ENCODE measurements around the gene TDRD7. TPM values are rescaled to one million over a fixed set of nuclear protein-coding genes. Genes with fewer than 3 reads are reported as not detected.

TDRD7 gene
- total and polyA plus RNA-seq, 2 experiments from 2014 or later: 4.2 to 4.5 TPM

DNA sequence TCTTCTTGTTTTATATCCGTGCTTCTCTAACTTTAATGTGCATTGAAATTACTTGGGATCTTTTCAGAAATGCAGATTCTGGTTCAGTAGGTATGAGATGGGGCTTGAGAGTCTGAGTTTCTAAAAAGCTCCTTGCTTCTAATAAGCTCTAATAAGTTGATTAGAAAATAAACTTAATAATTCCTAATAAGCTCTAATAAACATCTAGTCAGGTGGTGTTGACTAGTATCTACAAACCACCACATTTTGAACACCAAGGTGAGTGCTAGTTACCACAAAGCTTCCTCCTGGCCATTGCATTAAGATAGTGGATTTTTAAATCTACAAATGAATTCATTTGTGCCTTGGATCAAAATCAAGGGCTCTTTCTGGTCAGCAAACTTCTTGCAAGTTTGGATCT lies 94.9 kb downstream of the TDRD7 start:
- Histone ChIP-seq H3K9me3 (ENCODE audit: low read depth) (no peaks in the 10 kb centered on the region), H3K27me3 (no peaks in the 10 kb centered on the region), H3K4me3 (no peak overlapping the region), H3K4me1 (ENCODE audit: low read depth) (peaks cover 30% of the 10 kb centered on the region), H3K27ac (no peak overlapping the region), H3K36me3 (no peaks in the 10 kb centered on the region)
- TF ChIP-seq, protein P1, sequence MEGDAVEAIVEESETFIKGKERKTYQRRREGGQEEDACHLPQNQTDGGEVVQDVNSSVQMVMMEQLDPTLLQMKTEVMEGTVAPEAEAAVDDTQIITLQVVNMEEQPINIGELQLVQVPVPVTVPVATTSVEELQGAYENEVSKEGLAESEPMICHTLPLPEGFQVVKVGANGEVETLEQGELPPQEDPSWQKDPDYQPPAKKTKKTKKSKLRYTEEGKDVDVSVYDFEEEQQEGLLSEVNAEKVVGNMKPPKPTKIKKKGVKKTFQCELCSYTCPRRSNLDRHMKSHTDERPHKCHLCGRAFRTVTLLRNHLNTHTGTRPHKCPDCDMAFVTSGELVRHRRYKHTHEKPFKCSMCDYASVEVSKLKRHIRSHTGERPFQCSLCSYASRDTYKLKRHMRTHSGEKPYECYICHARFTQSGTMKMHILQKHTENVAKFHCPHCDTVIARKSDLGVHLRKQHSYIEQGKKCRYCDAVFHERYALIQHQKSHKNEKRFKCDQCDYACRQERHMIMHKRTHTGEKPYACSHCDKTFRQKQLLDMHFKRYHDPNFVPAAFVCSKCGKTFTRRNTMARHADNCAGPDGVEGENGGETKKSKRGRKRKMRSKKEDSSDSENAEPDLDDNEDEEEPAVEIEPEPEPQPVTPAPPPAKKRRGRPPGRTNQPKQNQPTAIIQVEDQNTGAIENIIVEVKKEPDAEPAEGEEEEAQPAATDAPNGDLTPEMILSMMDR (IDR thresholded peaks at IDR 0.05; ENCODE audit: low read depth, low read length): no peak
- DNase-seq (ENCODE audit: low read depth in 1 of 2, low spot score in 1 of 2): no peak

DNA sequence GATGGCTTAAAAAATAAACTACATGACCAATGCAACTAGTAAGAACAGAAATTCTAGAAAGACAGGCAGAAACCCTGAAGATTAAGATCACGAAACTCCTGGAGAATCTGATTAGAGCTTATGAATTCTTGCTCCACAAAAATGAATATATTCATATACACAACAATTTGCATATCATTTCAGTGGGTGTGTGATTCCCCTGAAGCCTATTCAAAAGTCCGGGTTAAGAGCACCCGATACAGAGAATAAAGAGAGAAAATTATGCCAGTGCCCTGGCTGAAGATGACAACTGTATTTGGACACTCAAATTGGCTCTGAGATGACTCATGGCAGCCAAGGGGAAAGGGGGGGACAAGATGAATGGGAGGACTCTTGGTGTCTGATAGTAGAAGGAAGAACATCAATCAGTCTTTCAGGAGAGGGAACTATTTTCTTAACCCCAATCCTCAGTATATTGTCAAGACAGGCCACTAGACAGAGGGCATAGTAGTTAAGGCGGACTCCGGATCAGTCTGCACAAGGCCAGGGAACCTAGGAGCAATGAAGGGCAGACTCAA lies 95.6 kb downstream of the TDRD7 start:
- H3K27ac ChIP-seq: no peak overlapping the region
- peaks cover 30% of the 10 kb centered on the region for H3K4me1 ChIP-seq (ENCODE audit: low read depth)
- DNase-seq (ENCODE audit: low read depth in 1 of 2, low spot score in 1 of 2): no peak
- H3K4me3 ChIP-seq: no peak overlapping the region
- H3K9me3 ChIP-seq (ENCODE audit: low read depth): no peaks in the 10 kb centered on the region
- H3K27me3 ChIP-seq: no peaks in the 10 kb centered on the region
- H3K36me3 ChIP-seq: no peaks in the 10 kb centered on the region
- TF ChIP-seq, protein P1 (IDR thresholded peaks at IDR 0.05; ENCODE audit: low read depth, low read length): no peak

DNA sequence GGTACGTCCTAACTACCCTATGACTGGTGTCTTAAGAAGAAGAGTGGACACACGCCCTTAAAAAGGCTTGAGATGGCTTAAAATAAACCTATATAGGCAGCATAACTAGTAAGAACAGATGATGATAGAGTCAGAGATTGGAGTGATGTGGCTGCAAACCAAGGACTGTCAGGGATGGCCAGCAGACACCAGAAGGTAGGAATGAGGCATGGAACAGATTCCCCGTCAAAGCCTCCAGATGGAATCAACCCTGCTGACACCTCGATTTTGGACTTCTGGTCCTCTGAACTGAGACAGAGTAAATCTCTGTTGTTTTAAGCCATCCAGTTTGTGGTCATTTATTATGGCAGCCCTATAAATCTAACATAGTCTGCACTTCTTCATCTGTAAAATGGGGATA lies 97.0 kb downstream of the TDRD7 start:
- H3K4me3 ChIP-seq: no peak overlapping the region
- H3K27ac ChIP-seq: no peak overlapping the region
- TF ChIP-seq, protein P1 (IDR thresholded peaks at IDR 0.05; ENCODE audit: low read depth, low read length): no peak
- peaks cover 25% of the 10 kb centered on the region for H3K4me1 ChIP-seq (ENCODE audit: low read depth)
- H3K36me3 ChIP-seq: no peaks in the 10 kb centered on the region
- no peaks in the 10 kb centered on the region for H3K27me3 ChIP-seq
- DNase-seq (ENCODE audit: low read depth in 1 of 2, low spot score in 1 of 2): no peak
- no peaks in the 10 kb centered on the region for H3K9me3 ChIP-seq (ENCODE audit: low read depth)

DNA sequence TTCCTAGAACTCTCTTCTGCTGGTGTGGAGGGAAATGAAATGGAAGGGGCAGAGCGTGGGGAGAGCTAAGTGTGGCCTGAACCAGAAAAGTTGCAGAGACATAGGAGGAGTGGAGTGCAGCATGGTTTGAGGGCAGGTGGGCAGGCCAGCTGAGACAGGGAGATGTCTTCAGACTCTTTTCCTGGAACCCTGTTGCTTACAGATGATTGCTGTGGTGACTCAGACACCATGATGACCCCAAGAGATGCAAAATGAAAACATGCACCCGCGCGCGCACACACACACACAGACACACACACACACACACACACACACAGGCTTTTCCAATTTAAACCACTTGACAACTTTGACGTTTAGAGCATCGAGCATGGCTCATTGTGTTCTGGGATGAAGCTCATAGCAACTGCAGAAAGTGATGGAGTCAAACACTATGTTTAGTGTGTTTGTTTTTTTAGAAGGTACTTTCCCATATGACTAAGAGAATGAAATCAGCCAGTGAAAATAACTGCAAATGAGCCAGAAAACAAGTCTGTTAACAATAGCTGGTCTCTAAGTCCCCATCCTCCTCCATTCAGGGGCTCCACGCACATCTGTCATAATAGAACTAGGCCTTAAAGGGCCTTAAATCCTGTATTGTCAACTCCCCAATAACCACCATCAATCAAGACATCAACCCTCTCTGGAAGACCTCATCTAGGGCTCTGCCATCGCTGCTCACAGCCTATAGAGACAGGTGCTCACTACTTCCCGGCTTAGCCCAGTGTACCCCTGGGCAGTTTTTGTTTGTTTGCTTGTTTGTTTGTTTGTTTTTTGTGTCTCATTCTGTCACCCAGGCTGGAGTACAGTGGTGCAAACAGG lies 99.1 kb downstream of the TDRD7 start:
- H3K27ac ChIP-seq: no peak overlapping the region
- DNase-seq (ENCODE audit: low read depth in 1 of 2, low spot score in 1 of 2): peak in 1 of 2 donors; percentile 8
- TF ChIP-seq, protein P1 (IDR thresholded peaks at IDR 0.05; ENCODE audit: low read depth, low read length): no peak

DNA sequence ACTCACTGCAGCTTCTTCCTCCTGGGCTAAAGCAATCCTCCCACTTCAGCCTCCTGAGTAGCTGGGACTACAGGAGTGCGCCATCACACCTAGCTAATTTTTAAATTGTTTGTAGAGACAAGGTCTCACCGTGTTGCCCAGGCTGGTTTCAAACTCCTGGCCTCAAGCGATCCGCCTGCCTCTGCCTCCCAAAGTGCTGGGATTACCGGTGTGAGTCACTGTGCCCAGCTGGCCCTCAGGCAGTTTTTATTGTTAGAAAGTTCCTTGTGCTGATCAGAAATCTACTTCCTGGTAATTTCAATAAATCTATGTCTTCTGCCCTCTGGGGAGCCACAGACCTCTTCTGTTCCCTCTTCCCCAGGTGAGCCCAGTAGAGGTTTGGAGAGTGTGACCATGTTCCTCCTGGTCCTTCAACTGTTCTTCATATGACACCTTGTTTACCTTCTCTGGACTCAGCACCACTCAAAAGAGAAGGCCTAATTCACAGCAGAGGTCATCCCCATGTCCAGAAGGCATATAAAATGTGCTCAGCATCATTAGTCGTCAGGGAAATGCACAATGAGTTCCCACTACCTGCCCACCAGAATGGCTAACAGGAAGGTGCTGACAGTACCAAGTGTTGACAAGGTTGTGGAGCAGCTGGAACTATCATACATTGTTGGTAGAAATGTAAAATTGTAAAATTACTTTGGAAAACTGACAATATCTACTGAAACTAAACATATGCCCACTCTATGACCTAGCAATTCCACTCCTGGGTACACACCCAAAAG lies 99.9 kb downstream of the TDRD7 start:
- Histone ChIP-seq H3K9me3 (ENCODE audit: low read depth) (no peaks in the 10 kb centered on the region), H3K36me3 (no peaks in the 10 kb centered on the region), H3K4me3 (no peak overlapping the region), H3K4me1 (ENCODE audit: low read depth) (peaks cover 11% of the 10 kb centered on the region), H3K27ac (no peak overlapping the region), H3K27me3 (no peaks in the 10 kb centered on the region)
- TF ChIP-seq, protein P1 (IDR thresholded peaks at IDR 0.05; ENCODE audit: low read depth, low read length): no peak
- DNase-seq (ENCODE audit: low read depth in 1 of 2, low spot score in 1 of 2): no peak

More for the DNA sequence above, 99.1 kb downstream of the TDRD7 start:
- Histone ChIP-seq H3K36me3 (no peaks in the 10 kb centered on the region), H3K27me3 (no peaks in the 10 kb centered on the region), H3K9me3 (ENCODE audit: low read depth) (no peaks in the 10 kb centered on the region), H3K4me3 (no peak overlapping the region), H3K4me1 (ENCODE audit: low read depth) (peaks cover 14% of the 10 kb centered on the region)

Data from cardiac muscle cell (in vitro differentiated cells and primary cell).